AG04449 (cell line): Measurements from ENCODE around the gene ZKSCAN5.

Experiments
- CTCF ChIA-PET: fragments of 350-600 bp; formaldehyde crosslinking; extraction: SDS; loops from one replicate; lab custom pipeline; 2021; ENCODE audit warnings: antibody characterized with exemption; lab: Yijun Ruan, JAX
- POLR2A ChIA-PET: fragments of 400-600, 350-600 bp; formaldehyde crosslinking; extraction: SDS; loops from one replicate; lab custom pipeline; 2020; ENCODE audit warnings: antibody characterized with exemption, inconsistent platforms; lab: Yijun Ruan, JAX
- DNase-seq: peaks from one replicate; pipeline ENCODE4 v3.0.0-alpha.2; 2010; ENCODE audit warnings: low read depth, low spot score
- H3K4me3 ChIP-seq: 2 replicates; pipeline ENCODE4 v1.5.1; 2011; ENCODE audit warnings: low read depth, mild to moderate bottlenecking, control low read depth, low read length
- TF ChIP-seq, protein P1 (sequence below): IDR thresholded peaks from one replicate; pipeline ENCODE4 v1.5.1; 2011; ENCODE audit warnings: mild to moderate bottlenecking, moderate library complexity, low read length, control low read depth, inconsistent platforms; ENCODE audit not compliant: insufficient read depth; ENCODE audit errors: missing control alignments

ZKSCAN5 gene

GRCh38 chr7:99553039-99553438 is 48.6 kb downstream of the ZKSCAN5 start:
- TF ChIP-seq, protein P1, sequence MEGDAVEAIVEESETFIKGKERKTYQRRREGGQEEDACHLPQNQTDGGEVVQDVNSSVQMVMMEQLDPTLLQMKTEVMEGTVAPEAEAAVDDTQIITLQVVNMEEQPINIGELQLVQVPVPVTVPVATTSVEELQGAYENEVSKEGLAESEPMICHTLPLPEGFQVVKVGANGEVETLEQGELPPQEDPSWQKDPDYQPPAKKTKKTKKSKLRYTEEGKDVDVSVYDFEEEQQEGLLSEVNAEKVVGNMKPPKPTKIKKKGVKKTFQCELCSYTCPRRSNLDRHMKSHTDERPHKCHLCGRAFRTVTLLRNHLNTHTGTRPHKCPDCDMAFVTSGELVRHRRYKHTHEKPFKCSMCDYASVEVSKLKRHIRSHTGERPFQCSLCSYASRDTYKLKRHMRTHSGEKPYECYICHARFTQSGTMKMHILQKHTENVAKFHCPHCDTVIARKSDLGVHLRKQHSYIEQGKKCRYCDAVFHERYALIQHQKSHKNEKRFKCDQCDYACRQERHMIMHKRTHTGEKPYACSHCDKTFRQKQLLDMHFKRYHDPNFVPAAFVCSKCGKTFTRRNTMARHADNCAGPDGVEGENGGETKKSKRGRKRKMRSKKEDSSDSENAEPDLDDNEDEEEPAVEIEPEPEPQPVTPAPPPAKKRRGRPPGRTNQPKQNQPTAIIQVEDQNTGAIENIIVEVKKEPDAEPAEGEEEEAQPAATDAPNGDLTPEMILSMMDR = no peak
- no peak overlapping the region for H3K4me3 ChIP-seq
- ChIA-PET POLR2A (no interaction called here), CTCF (no interaction called here)
- DNase-seq = no peak

DNA sequence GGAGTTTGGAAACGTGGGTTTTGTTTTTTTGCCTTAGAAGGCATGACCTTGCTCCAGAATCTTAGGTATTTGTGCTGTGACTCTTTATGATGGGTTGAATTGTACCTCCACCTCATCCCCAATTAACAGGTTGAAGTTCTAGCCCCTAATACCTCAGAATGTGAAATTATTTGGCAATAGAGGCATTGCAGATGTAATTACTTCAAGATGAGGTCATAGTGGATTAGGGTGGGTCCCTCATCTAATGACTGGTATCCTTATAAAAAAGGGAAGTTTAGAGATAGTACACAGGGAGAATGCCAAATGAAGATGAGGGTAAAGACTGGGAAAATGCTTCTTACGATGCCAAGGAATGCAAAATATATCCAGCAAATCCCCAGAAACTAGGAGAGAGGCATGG is 50.5 kb downstream of the ZKSCAN5 start:
- POLR2A ChIA-PET = no interaction called here
- DNase-seq = no peak
- CTCF ChIA-PET = no interaction called here
- no peak overlapping the region for H3K4me3 ChIP-seq
- TF ChIP-seq, protein P1 = no peak

DNA sequence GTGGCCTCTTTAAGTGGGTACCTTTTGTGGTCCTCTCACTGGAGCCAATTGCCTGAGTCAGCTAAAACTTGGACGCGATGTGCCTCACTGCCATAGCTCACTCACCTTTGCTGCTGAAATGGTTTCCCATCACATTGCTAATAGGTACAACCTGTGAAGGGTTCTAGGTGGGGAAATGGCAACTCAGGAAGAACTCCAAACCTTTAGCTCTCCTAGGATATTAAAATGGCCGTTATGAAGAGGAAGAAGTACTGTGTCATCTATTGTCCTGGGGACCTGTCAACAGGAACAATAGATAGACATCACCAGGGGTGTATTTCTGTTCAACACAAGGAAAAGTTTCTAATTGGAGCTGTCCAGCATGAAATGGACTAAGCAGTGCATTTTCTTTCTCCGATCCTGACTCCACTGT is 52.7 kb downstream of the ZKSCAN5 start:
- peak overlapping the region; percentile 94 for H3K4me3 ChIP-seq
- TF ChIP-seq, protein P1 = no peak
- ChIA-PET POLR2A (no interaction called here), CTCF (interaction anchor here (1.1 to 1.2 kb wide), 2 partner anchors 9 to 10 kb away, joined by 3 read pairs; no protein-coding TSS in a partner anchor)
- no peak for DNase-seq

DNA sequence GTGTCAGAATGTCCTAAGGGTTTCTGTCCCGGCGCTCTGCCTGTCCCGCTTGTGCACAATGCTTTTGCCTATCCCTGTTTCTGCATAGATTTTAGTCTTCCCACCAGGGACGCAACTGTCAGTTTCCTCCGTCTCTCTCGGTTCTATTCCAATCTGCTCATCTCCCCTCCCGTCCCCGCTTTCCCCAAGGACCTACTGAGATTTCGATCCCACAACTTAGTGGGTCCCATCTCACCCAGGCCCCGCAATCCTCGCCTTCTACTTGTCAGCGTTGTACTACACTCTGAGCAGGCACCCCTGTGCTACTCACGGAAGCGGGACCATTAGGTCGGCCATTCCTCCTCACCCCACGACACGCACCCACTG is 53.5 kb downstream of the ZKSCAN5 start:
- POLR2A ChIA-PET = interaction anchor here (0.5 to 1.5 kb wide), 8 partner anchors 22 to 619 kb away, joined by 3 to 9 read pairs (median 4); partner anchors contain the start of genes GPC2, ZKSCAN5 and ZSCAN25
- TF ChIP-seq, protein P1 = no peak
- no peak for DNase-seq
- CTCF ChIA-PET = interaction anchor here (1.1 to 1.2 kb wide), 2 partner anchors 8 to 11 kb away, joined by 3 read pairs; no protein-coding TSS in a partner anchor
- peak overlapping the region; percentile 94 for H3K4me3 ChIP-seq

DNA sequence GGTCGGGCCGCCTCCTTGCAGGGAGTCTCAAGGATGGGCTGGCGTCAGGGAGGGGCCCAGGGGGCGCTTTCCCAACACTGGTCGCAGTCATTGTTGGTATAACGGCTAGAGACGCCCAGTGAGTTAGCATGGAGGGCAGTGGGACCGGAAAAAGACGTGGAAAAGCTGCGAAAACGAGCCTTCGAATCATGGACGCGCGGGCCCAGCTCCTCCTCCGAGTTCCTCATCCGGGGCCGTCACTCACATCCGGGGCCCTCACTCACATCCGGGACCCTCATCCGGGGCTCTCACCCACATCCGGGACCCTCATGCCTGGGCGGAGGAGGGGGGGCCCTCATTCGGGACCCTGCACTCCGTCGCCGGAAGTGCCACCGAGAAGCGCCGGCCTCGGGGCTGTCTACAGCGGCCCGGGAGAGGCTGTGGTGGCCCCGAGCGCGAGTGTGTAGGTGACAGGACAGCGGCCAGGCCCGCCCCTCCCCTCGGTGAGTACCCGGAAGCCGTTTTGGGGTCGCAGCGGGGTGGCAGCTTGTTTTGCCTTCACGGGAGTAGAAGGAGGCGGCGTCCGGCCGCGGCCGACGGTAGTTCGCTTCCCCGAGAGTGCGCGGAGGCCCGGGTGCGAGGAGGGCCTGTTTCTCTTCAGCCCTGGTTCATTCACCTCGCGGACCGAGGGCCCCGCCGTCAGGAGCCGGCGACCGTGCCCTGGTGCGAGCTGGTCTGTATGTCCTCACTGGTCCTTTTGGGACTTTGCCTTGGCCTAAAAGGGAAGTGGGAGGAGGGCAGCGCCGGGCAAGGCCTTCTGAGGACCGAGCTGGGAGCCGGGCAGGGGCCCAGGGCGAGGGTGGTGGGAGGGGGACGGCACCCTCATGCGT is 54.1 kb downstream of the ZKSCAN5 start, which contains the start of gene ZNF655:
ZNF655 (plus strand) TSS at position 337 of the 869 bp plus-strand sequence. CDS start 1,918 bp downstream, outside the sequence.
- POLR2A ChIA-PET = interaction anchor here (0.5 to 1.5 kb wide), 11 partner anchors 22 to 619 kb away, joined by 3 to 9 read pairs (median 3); partner anchors contain the start of genes GPC2, ZKSCAN5 and ZSCAN25
- CTCF ChIA-PET = no interaction called here
- peak within 1 kb of the TSS; percentile 94 for H3K4me3 ChIP-seq
- TF ChIP-seq, protein P1 = no peak
- DNase-seq = peak; percentile 28
